Measurements from ENCODE around the gene RPGR. TPM values are rescaled to one million over a fixed set of nuclear protein-coding genes. Genes with fewer than 3 reads are reported as not detected.
A peak's percentile ranks its signal among the peaks of the same experiment; 100 is the strongest.

RPGR gene
- total RNA-seq, 2 donors from 2014 or later: 14.8 to 21.1 TPM

DNA sequence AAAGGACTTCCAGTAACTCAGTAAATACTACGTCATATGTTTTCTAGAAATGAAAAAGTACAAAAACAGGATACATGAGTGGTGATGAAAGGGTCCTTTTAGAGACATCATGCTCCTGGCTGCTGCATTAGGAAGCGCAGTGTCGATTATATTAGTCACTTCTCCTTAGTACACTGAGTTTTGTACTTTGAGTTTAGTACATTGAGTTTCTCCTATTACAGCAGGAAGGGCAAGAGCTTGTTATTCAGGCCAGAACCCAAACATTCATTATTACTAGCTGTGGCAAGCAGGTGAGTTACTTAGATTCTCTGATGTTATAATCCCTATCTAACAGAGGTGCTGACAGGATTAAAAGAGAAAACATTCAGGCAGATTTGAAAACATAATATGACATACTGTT is 21.3 kb downstream of the RPGR start:
- no peak for DNase-seq
- H3K27me3 ChIP-seq: no peaks in the 10 kb centered on the region
- H3K36me3 ChIP-seq (replicated peaks in 1 of 2; ENCODE audit: insufficient read depth in 1 of 2, low read depth in 2 of 2): no peaks in the 10 kb centered on the region
- intact Hi-C loops (cut with DNase I): no loop called here
- H3K27ac ChIP-seq: no peak overlapping the region
- no peaks in the 10 kb centered on the region for H3K9me3 ChIP-seq
- H3K4me3 ChIP-seq: no peak overlapping the region
- no peak for ATAC-seq
- 75 to 92% methylated on average over 3 of the region's 3 CpGs for WGBS, 2 donors
- TF ChIP-seq, protein P1, sequence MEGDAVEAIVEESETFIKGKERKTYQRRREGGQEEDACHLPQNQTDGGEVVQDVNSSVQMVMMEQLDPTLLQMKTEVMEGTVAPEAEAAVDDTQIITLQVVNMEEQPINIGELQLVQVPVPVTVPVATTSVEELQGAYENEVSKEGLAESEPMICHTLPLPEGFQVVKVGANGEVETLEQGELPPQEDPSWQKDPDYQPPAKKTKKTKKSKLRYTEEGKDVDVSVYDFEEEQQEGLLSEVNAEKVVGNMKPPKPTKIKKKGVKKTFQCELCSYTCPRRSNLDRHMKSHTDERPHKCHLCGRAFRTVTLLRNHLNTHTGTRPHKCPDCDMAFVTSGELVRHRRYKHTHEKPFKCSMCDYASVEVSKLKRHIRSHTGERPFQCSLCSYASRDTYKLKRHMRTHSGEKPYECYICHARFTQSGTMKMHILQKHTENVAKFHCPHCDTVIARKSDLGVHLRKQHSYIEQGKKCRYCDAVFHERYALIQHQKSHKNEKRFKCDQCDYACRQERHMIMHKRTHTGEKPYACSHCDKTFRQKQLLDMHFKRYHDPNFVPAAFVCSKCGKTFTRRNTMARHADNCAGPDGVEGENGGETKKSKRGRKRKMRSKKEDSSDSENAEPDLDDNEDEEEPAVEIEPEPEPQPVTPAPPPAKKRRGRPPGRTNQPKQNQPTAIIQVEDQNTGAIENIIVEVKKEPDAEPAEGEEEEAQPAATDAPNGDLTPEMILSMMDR (IDR thresholded peaks at IDR 0.05): no peak
- H3K4me1 ChIP-seq: no peaks in the 10 kb centered on the region

DNA sequence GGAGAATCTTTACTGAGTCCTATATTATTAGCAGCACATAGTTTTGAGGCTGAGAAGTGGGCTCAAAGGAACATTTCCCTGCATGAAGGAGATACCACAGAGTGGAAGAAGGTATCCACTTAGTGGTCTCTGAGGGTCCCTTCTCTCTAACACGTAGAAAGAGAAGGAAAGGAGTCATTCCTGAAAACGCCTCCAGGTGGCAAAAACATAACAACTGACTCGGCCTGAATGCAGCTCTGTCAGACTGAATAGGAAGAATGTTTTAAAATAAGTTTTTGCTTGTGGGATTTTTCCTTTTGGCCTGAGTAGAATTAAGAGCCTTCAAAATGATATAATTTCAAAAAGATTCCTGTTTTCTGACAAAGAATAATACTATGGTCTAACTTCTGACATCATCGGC is 23.3 kb downstream of the RPGR start:
- intact Hi-C loops (cut with DNase I): no loop called here
- ATAC-seq (no peak), DNase-seq (no peak)
- no peaks in the 10 kb centered on the region for H3K36me3 ChIP-seq (replicated peaks in 1 of 2; ENCODE audit: insufficient read depth in 1 of 2, low read depth in 2 of 2)
- no peak overlapping the region for H3K4me3 ChIP-seq
- TF ChIP-seq, protein P1 (IDR thresholded peaks at IDR 0.05): peak in 3 of 7 experiments; percentile 9 to 21 (median 12)
- no peak for TF ChIP-seq POLR2A (IDR thresholded peaks at IDR 0.05)
- H3K9me3 ChIP-seq: no peaks in the 10 kb centered on the region
- no peak overlapping the region for H3K27ac ChIP-seq
- H3K4me1 ChIP-seq: no peaks in the 10 kb centered on the region
- WGBS, 2 donors: 45 to 47% methylated on average over 4 of the region's 4 CpGs
- H3K27me3 ChIP-seq: no peaks in the 10 kb centered on the region

DNA sequence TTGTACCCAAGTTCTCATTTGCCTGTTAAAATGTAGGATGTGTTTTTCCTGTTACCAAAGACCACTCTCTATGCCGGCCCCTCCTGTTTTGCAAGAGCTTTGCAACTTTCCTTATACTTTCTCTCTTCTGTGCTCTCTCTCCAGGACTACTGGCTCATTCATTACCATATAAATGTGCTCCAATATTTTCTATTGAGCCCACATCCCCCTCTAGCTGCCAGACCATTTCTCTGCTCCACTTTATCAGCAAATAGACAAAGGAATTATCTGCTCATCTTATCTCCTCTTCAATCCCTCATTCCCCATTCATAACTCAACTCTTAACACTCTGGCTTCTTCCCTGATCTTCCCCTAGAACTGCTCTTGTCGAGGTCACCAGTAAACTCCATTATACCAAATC is 33.6 kb downstream of the RPGR start:
- Histone ChIP-seq H3K27ac (no peak overlapping the region), H3K4me3 (no peak overlapping the region), H3K27me3 (no peaks in the 10 kb centered on the region), H3K36me3 (replicated peaks in 1 of 2; ENCODE audit: insufficient read depth in 1 of 2, low read depth in 2 of 2) (no peaks in the 10 kb centered on the region), H3K4me1 (no peaks in the 10 kb centered on the region), H3K9me3 (no peaks in the 10 kb centered on the region)
- 74 to 85% methylated on average over 2 of the region's 2 CpGs for WGBS, 2 donors
- ATAC-seq: no peak
- intact Hi-C loops (cut with DNase I): no loop called here
- DNase-seq: no peak
- TF ChIP-seq, protein P1 (IDR thresholded peaks at IDR 0.05): no peak
- TF ChIP-seq POLR2A (IDR thresholded peaks at IDR 0.05): no peak

DNA sequence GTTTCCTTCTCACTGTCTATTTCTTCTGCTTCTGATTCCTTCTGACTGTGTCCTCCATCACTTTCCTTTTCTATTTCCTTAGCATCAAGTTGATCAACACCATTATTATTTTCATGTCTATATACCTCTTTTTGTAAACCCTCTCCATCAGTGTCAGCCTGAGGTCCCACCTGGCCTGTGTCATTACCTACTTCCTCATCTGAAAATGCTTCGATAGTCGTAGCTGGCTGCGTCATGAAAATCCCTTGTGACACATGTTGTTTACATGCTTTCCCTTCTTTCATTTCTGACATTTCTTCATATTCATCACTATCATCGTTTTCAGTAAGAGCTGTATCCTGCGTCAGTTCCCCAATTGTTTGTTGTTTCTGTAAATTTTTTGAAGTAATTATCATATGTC is 39.6 kb downstream of the RPGR start:
- DNase-seq (no peak), ATAC-seq (no peak)
- no peak overlapping the region for H3K4me3 ChIP-seq
- H3K36me3 ChIP-seq (replicated peaks in 1 of 2; ENCODE audit: insufficient read depth in 1 of 2, low read depth in 2 of 2): no peaks in the 10 kb centered on the region
- WGBS, 2 donors: 86 to 92% methylated on average over 4 to 5 of the region's 5 CpGs
- no peak overlapping the region for H3K27ac ChIP-seq
- H3K27me3 ChIP-seq: no peaks in the 10 kb centered on the region
- intact Hi-C loops (cut with DNase I): no loop called here
- TF ChIP-seq, protein P1 (IDR thresholded peaks at IDR 0.05): no peak
- TF ChIP-seq POLR2A (IDR thresholded peaks at IDR 0.05): no peak
- no peaks in the 10 kb centered on the region for H3K9me3 ChIP-seq
- H3K4me1 ChIP-seq: no peaks in the 10 kb centered on the region

DNA sequence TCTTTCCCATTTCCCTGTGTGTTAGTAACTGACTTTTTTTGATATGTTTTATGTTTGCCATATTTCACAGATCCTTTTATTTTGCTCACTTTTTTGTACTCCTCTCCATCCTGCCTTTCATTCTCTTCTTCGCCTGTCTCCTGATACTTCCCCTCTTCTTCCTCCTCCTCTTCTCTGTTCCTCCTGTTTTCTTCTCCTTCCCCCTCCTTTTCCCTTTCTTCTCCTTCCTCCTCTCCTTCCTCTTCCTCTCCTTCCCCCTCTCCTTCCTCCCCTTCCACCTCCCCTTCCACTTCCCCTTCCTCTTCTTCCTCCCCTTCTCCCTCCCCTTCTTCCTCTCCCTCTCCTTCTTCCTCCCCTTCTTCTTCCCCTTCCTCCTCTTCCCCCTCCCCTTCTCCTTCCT is 41.7 kb downstream of the RPGR start:
- Histone ChIP-seq H3K27me3 (no peaks in the 10 kb centered on the region), H3K27ac (no peak overlapping the region), H3K4me1 (no peaks in the 10 kb centered on the region), H3K36me3 (replicated peaks in 1 of 2; ENCODE audit: insufficient read depth in 1 of 2, low read depth in 2 of 2) (no peaks in the 10 kb centered on the region), H3K4me3 (no peak overlapping the region), H3K9me3 (no peaks in the 10 kb centered on the region)
- intact Hi-C loops (cut with DNase I): no loop called here
- DNase-seq (no peak), ATAC-seq (no peak)
- 100% methylated on average over 1 of the region's 1 CpG for whole genome bisulfite sequencing, 2 donors
- TF ChIP-seq, protein P1 (IDR thresholded peaks at IDR 0.05): no peak
- TF ChIP-seq POLR2A (IDR thresholded peaks at IDR 0.05): no peak

All from body of pancreas (tissue), 4 donors.